ENCODE results near the gene SZT2.

Gene SZT2

GRCh38 chr1:43438006-43438405 is 48.3 kb downstream of the SZT2 start:
- Mint-ChIP-seq H3K36me3 (ENCODE audit: low read depth) (peaks cover 59% of the 10 kb centered on the region), H3K27me3 (ENCODE audit: low read depth) (no peaks in the 10 kb centered on the region), H3K4me1 (peaks cover 5% of the 10 kb centered on the region), H3K4me3 (no peak overlapping the region), H3K9me3 (no peaks in the 10 kb centered on the region), H3K27ac (no peak overlapping the region)
- no peak for TF ChIP-seq CTCF (IDR thresholded peaks at IDR 0.05; ENCODE audit: unreplicated experiment in 3 of 3)

GRCh38 chr1:43438576-43438952 is 48.9 kb downstream of the SZT2 start:
- Mint-ChIP-seq H3K36me3 (ENCODE audit: low read depth) (peaks cover 61% of the 10 kb centered on the region), H3K4me3 (no peak overlapping the region), H3K27me3 (ENCODE audit: low read depth) (no peaks in the 10 kb centered on the region), H3K4me1 (peaks cover 5% of the 10 kb centered on the region), H3K9me3 (no peaks in the 10 kb centered on the region), H3K27ac (no peak overlapping the region)
- no peak for TF ChIP-seq CTCF (IDR thresholded peaks at IDR 0.05; ENCODE audit: unreplicated experiment in 3 of 3)

- Mint-ChIP-seq H3K4me3 (no peak overlapping the region), H3K4me1 (peaks cover 5% of the 10 kb centered on the region), H3K36me3 (ENCODE audit: low read depth) (peaks cover 61% of the 10 kb centered on the region), H3K27ac (no peak overlapping the region), H3K27me3 (ENCODE audit: low read depth) (no peaks in the 10 kb centered on the region), H3K9me3 (no peaks in the 10 kb centered on the region)
- no peak for TF ChIP-seq CTCF (IDR thresholded peaks at IDR 0.05; ENCODE audit: unreplicated experiment in 3 of 3)
Observed at GRCh38 chr1:43438953-43439581, 49.4 kb downstream of the SZT2 start.

- H3K4me3 Mint-ChIP-seq: no peak overlapping the region
- H3K36me3 Mint-ChIP-seq (ENCODE audit: low read depth): peaks cover 66% of the 10 kb centered on the region
- no peaks in the 10 kb centered on the region for H3K9me3 Mint-ChIP-seq
- no peak overlapping the region for H3K27ac Mint-ChIP-seq
- H3K27me3 Mint-ChIP-seq (ENCODE audit: low read depth): no peaks in the 10 kb centered on the region
- H3K4me1 Mint-ChIP-seq: peaks cover 9% of the 10 kb centered on the region
- no peak for TF ChIP-seq CTCF (IDR thresholded peaks at IDR 0.05; ENCODE audit: unreplicated experiment in 3 of 3)
Observed at GRCh38 chr1:43439781-43440180, 50.1 kb downstream of the SZT2 start.

GRCh38 chr1:43440358-43440757 is 50.7 kb downstream of the SZT2 start:
- Mint-ChIP-seq H3K27me3 (ENCODE audit: low read depth) (no peaks in the 10 kb centered on the region), H3K4me3 (no peak overlapping the region), H3K4me1 (peaks cover 12% of the 10 kb centered on the region), H3K9me3 (no peaks in the 10 kb centered on the region), H3K27ac (no peak overlapping the region), H3K36me3 (ENCODE audit: low read depth) (peaks cover 63% of the 10 kb centered on the region)
- no peak for TF ChIP-seq CTCF (IDR thresholded peaks at IDR 0.05; ENCODE audit: unreplicated experiment in 3 of 3)

GRCh38 chr1:43441166-43441893 is 51.6 kb downstream of the SZT2 start:
- Mint-ChIP-seq H3K27me3 (ENCODE audit: low read depth) (no peaks in the 10 kb centered on the region), H3K9me3 (no peaks in the 10 kb centered on the region), H3K36me3 (ENCODE audit: low read depth) (peaks cover 59% of the 10 kb centered on the region), H3K4me3 (no peak overlapping the region), H3K4me1 (peaks cover 7% of the 10 kb centered on the region), H3K27ac (no peak overlapping the region)
- TF ChIP-seq CTCF (IDR thresholded peaks at IDR 0.05; ENCODE audit: unreplicated experiment in 3 of 3): no peak

Data from nephron (organoid).